ENCODE data around the gene CDC42EP4. TPM values are rescaled to one million over a fixed set of nuclear protein-coding genes. Genes with fewer than 3 reads are reported as not detected.

CDC42EP4 gene
- total and polyA plus RNA-seq, 9 of the 15 experiments (the other 6 are each of a cell fraction or from before 2014, with no cell fraction given): 0.65 to 20.8 (median 12.3) TPM

- Histone ChIP-seq H4K20me1 (replicated peaks; ENCODE audit: control insufficient read depth, insufficient read depth, low read length) (no peaks in the 10 kb centered on the region), H3K9me1 (ENCODE audit: control insufficient read depth, insufficient read depth, low read length) (no peaks in the 10 kb centered on the region), H3K4me1 (replicated peaks in 1 of 2; ENCODE audit: control insufficient read depth in 2 of 2, insufficient read depth in 2 of 2, low read length in 2 of 2) (peaks cover 0 to 4% of the 10 kb centered on the region in 2 experiments; a peak in 2 of 5 replicates), H3K36me3 (ENCODE audit: control insufficient read depth, insufficient read depth, low read length) (no peaks in the 10 kb centered on the region), H3K79me2 (ENCODE audit: control insufficient read depth, insufficient read depth, low read length) (no peaks in the 10 kb centered on the region), H2AFZ (ENCODE audit: low read depth, low read length) (no peak overlapping the region), H3K27me3 (ENCODE audit: control insufficient read depth in 2 of 2, insufficient read depth in 2 of 2, low read length in 2 of 2) (peaks cover 26 to 76% of the 10 kb centered on the region in 2 experiments; a peak in 4 of 5 replicates), H3K9me3 (replicated peaks; ENCODE audit: control insufficient read depth, insufficient read depth, low read depth, low read length) (no peaks in the 10 kb centered on the region), H3K27ac (ENCODE audit: extremely low read depth, low read depth, low read length) (no peak overlapping the region), H3K4me2 (ENCODE audit: insufficient read depth, low read length) (no peak overlapping the region), H3K9ac (ENCODE audit: insufficient read depth in 1 of 2, low read depth in 2 of 2, low read length in 2 of 2) (no peak overlapping the region), H3K4me3 (no peak overlapping the region)
- TF ChIP-seq CREBBP (IDR thresholded peaks at IDR 0.05; ENCODE audit: low read depth, low read length) (no peak), RBM17 (IDR thresholded peaks at IDR 0.05; ENCODE audit: borderline replicate concordance, low read depth, low read length) (no peak), C11orf30 (IDR thresholded peaks at IDR 0.05; ENCODE audit: low read depth) (no peak), ELK1 (CRISPR knock-in tag; IDR thresholded peaks at IDR 0.05) (no peak)
- no TSS peak for BruUV-seq (replicated peaks)
- DNase-seq (ENCODE audit: extremely low read depth in 1 of 4, low spot score in 3 of 4): no peak
- in situ Hi-C loops (cut with MboI) (no loop called here), intact Hi-C loops (cut with micrococcal nuclease) (no loop called here)
- 0% methylated on average over 3 of the region's 3 CpGs for WGBS (ENCODE audit: insufficient coverage, low coverage, missing lambda C conversion rate)
- FAIRE-seq: no peak
- ChIA-PET POLR2A (interaction anchor here (0.6 kb wide), 1 partner anchor 242 kb away, joined by 3 read pairs; no protein-coding TSS in a partner anchor), CTCF (ENCODE audit: low intra/inter-chr PET ratio) (no interaction called here)
- no peak for ATAC-seq
Observed at GRCh38 chr17:73351764-73352163, 40.0 kb upstream of the CDC42EP4 start.

GRCh38 chr17:73350864-73351263, 39.1 kb upstream of the CDC42EP4 start:
- Histone ChIP-seq H2AFZ (ENCODE audit: low read depth, low read length) (no peak overlapping the region), H3K27ac (ENCODE audit: extremely low read depth, low read depth, low read length) (no peak overlapping the region), H3K79me2 (ENCODE audit: control insufficient read depth, insufficient read depth, low read length) (no peaks in the 10 kb centered on the region), H3K9me1 (ENCODE audit: control insufficient read depth, insufficient read depth, low read length) (no peaks in the 10 kb centered on the region), H3K4me2 (ENCODE audit: insufficient read depth, low read length) (no peak overlapping the region), H3K36me3 (ENCODE audit: control insufficient read depth, insufficient read depth, low read length) (no peaks in the 10 kb centered on the region), H3K9me3 (replicated peaks; ENCODE audit: control insufficient read depth, insufficient read depth, low read depth, low read length) (no peaks in the 10 kb centered on the region), H3K4me1 (replicated peaks in 1 of 2; ENCODE audit: control insufficient read depth in 2 of 2, insufficient read depth in 2 of 2, low read length in 2 of 2) (peaks cover 0 to 4% of the 10 kb centered on the region in 2 experiments; a peak in 2 of 5 replicates), H3K4me3 (no peak overlapping the region), H3K27me3 (ENCODE audit: control insufficient read depth in 2 of 2, insufficient read depth in 2 of 2, low read length in 2 of 2) (peaks cover 21 to 73% of the 10 kb centered on the region in 2 experiments; a peak in 4 of 5 replicates), H4K20me1 (replicated peaks; ENCODE audit: control insufficient read depth, insufficient read depth, low read length) (no peaks in the 10 kb centered on the region), H3K9ac (ENCODE audit: insufficient read depth in 1 of 2, low read depth in 2 of 2, low read length in 2 of 2) (no peak overlapping the region)
- ChIA-PET POLR2A (no interaction called here), CTCF (ENCODE audit: low intra/inter-chr PET ratio) (interaction anchor here (0.6 kb wide), 1 partner anchor 627 kb away, joined by 3 read pairs; no protein-coding TSS in a partner anchor)
- in situ Hi-C loops (cut with MboI): no loop called here
- TF ChIP-seq HLTF (IDR thresholded peaks at IDR 0.05) (0 out of 2 replicates have a peak, but pooled peaks have one; percentile 49), ZBTB17 (CRISPR knock-in tag; IDR thresholded peaks at IDR 0.05) (peak; percentile 92), RCOR1 (IDR thresholded peaks at IDR 0.05; ENCODE audit: borderline replicate concordance in 1 of 2, low read depth in 2 of 2, low read length in 2 of 2) (no peak), ZNF23 (CRISPR knock-in tag; IDR thresholded peaks at IDR 0.05) (peak; percentile 83), MLLT1 (IDR thresholded peaks at IDR 0.05) (peak in 1 of 2 experiments; percentile 90; a peak in 2 of 4 replicates), TAL1 (IDR thresholded peaks at IDR 0.05) (no peak)
- BruUV-seq (replicated peaks): no TSS peak
- FAIRE-seq (no peak), DNase-seq (ENCODE audit: extremely low read depth in 1 of 4, low spot score in 3 of 4) (no peak), ATAC-seq (no peak)
- intact Hi-C loops (cut with micrococcal nuclease): no loop called here
- WGBS (ENCODE audit: insufficient coverage, low coverage, missing lambda C conversion rate): 0% methylated on average over 4 of the region's 5 CpGs
